ENCODE measurements around the gene SAMD4B.
A peak's percentile ranks its signal among the peaks of the same experiment; 100 is the strongest.
"Not testable (repeated sequence)": the region's sequence is repeated elsewhere in the genome, so short reads cannot be mapped to it uniquely, and the experiment has no call there.

SAMD4B gene

GRCh38 chr19:39314016-39314728 lies 28.0 kb upstream of the SAMD4B start:
- no peak for DNase-seq

GRCh38 chr19:39315933-39316332 lies 26.3 kb upstream of the SAMD4B start:
- no peak for DNase-seq

- no peak for DNase-seq
Observed at GRCh38 chr19:39316627-39317321, 25.4 kb upstream of the SAMD4B start.

GRCh38 chr19:39317476-39317875 lies 24.7 kb upstream of the SAMD4B start:
- no peak for DNase-seq

GRCh38 chr19:39318071-39318470 lies 24.1 kb upstream of the SAMD4B start:
- no peak for DNase-seq

GRCh38 chr19:39318690-39319089 lies 23.5 kb upstream of the SAMD4B start:
- no peak for DNase-seq

GRCh38 chr19:39319098-39319891 lies 22.9 kb upstream of the SAMD4B start:
- no peak for DNase-seq

GRCh38 chr19:39319892-39320248 lies 22.4 kb upstream of the SAMD4B start:
- no peak for DNase-seq

- no peak for DNase-seq
Observed at GRCh38 chr19:39321117-39321831, 20.9 kb upstream of the SAMD4B start.

GRCh38 chr19:39321832-39322176 lies 20.4 kb upstream of the SAMD4B start:
- DNase-seq, result no peak

- no peak for DNase-seq
Observed at GRCh38 chr19:39324242-39324842, 17.9 kb upstream of the SAMD4B start.

GRCh38 chr19:39325778-39326665 lies 16.2 kb upstream of the SAMD4B start:
- no peak for DNase-seq

- DNase-seq, result no peak
Observed at GRCh38 chr19:39327363-39328045, 14.7 kb upstream of the SAMD4B start.

GRCh38 chr19:39328046-39328705 lies 14.0 kb upstream of the SAMD4B start:
- DNase-seq, result peak; percentile 78 to 85

- DNase-seq, result no peak
Observed at GRCh38 chr19:39329948-39330347, 12.3 kb upstream of the SAMD4B start.

GRCh38 chr19:39332293-39332692 lies 9.9 kb upstream of the SAMD4B start:
- DNase-seq, result no peak

- not testable (repeated sequence) for DNase-seq
Observed at GRCh38 chr19:39332738-39333137, 9.5 kb upstream of the SAMD4B start.

GRCh38 chr19:39333507-39333906 lies 8.7 kb upstream of the SAMD4B start:
- DNase-seq, result no peak

GRCh38 chr19:39334444-39334976 lies 7.7 kb upstream of the SAMD4B start:
- no peak for DNase-seq

- peak in 1 of 2 experiments; percentile 12 for DNase-seq
Observed at GRCh38 chr19:39335168-39335548, 7.1 kb upstream of the SAMD4B start.
